Renal pelvis (tissue), 4 donors: ENCODE data around the gene RBFOX2. TPM values are rescaled to one million over a fixed set of nuclear protein-coding genes. Genes with fewer than 3 reads are reported as not detected.

Experiments used
- DNase-seq: peaks from one replicate; pipeline ENCODE4 v3.0.0-alpha.2; 2013
- polyA plus RNA-seq, 3 donors: library from polyadenylated mRNA; unstranded; fragments of 120-200 nt; gene quantifications; one replicate each; pipeline ENCODE4 v1.2.1, GENCODE V29; 2013; ENCODE audit not compliant: insufficient read length in 3 of 3

RBFOX2 gene
- polyA plus RNA-seq, 3 donors: 121 to 126 (median 125) TPM

DNA sequence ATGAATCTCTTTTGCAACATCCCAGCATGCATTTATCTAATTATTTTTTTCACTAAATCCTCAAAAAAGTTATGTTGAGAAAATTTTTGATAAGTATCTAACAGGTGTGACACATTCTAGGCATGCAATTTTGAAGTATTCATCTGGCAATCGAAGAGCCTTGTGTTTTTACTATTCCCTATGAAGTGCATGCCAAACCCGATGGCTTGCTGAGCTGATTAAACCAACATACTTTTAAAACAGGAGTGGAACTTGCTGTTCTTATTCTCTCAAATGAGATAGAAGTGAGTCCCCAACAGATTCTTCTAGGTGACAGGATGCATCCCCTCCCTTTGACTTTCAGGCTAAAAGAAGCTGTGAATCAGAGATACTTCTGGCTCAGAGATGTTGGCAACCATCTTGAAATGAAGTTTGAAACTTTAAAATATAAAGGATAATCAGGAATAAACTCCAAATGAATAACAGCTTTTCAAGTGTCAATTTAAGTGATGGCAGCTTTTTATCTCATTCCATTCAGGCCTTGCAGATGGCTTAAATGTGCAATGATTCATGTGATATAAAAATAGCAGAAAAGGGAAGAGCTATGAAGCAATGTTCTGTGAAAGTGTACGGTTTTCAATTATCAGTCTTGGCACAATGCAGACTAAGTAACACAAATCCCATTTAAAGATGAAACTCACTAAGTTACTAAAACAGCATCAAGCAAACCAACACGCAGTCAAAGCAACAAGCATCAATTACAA, 243.3 kb downstream of the RBFOX2 start:
- DNase-seq: no peak

DNA sequence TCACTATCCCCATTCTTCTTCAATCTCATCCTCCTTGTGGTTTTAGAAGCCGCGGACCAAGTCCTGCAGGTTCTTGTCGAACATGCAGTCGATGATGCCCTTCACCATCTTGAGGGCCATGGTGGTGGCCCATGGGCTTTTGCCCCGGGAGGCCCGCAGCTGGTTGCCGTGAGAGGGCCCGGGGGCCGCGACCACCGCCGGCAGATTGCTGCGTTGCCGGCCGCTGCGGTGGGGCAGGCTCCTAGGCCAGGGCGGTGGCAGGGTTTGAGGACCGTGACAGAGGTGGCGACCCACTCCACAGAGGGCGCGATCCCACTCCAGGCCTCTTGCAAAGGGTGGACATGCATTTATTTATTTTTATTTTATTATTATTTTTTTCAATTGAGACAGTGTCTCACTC, 244.0 kb downstream of the RBFOX2 start:
- DNase-seq: no peak

- no peak for DNase-seq
Observed at GRCh38 chr22:35783943-35784614, 244.5 kb downstream of the RBFOX2 start.

GRCh38 chr22:35782504-35782903, 246.1 kb downstream of the RBFOX2 start:
- no peak for DNase-seq

GRCh38 chr22:35781898-35782297, 246.7 kb downstream of the RBFOX2 start:
- DNase-seq: no peak

DNA sequence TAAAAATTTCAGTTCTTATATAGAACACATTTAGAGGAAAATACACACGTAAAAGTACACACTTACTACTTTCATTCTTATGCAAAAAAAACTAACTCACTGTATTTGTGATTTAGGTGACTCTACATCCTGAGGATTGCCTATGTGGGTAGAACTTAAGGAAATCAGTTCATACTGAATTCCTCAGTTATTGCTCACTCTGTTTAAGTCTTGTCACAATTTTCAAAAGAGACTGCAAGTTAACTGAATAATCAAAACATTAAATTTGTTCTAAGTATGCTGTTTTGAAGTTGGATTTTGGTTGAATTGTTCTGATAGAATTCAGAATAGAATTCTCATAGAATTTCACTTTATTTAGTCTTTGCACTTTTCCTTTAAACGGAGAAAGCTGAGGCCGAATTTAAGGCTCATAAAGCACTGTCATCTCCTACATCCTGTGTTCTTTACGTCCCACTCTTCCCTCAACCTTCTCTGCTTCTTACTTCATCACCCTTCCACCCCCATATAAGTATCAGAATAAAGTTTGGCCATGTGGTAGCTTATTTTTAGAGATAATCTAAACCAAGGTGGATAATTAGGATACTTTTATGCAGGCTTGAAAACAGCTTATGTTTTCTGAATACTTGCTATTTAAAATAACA, 251.2 kb downstream of the RBFOX2 start:
- DNase-seq: no peak

DNA sequence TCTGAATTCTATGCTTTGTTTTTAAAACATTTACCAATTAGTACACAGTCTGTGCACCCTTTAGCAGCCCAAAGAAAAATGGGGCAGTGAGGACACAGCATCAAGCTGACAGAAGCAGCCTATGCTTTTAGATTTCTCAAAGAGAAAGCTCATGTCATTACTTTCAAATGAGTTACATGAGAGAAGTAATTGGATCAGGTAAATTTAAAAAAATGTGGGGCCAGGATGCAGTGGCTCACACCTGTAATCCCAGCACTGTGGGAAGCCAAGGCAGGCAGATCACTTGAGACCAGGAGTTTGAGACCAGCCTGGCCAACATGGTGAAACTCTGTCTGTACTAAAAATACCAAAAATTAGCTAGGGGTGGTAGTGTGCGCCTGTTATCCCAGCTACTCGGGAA, 253.3 kb downstream of the RBFOX2 start:
- no peak for DNase-seq

DNA sequence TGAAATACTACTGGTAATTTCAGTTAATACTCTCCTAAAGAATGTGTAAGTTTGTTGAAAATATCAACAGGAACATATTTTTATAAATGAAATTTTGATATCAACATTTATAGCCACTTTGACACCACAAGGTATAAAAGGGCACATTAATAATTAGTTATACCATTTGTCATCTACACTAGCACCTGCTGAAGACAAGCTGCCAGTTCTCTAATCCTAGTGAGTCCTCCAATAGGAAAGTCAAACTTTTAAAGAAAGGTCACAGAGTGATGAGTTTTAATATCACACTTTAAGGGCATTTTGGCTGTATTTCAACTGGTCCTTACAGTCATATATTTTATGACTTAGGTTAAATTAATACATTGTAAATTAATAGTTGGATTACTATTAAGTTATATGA, 258.6 kb downstream of the RBFOX2 start:
- no peak for DNase-seq

- no peak for DNase-seq
Observed at GRCh38 chr22:35766654-35767580, 261.7 kb downstream of the RBFOX2 start.

DNA sequence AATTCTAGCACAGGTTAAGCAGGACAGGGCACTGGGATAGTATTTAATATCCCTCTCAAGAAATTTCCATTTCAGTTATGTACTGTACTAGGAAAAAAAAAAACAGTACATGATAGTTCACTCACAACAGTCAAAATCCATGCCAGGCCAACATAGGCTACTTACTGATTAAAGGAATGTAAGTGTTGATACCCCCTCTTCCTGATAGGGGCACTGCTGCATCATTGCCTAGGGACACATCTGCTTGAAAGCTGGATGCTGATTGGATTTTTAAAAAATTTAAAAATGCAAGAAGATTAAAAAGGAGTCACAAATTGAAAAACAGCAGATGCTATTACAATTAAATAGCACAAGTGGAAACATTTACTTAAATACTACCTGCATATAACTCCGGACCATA, 267.6 kb downstream of the RBFOX2 start:
- DNase-seq: no peak

- DNase-seq: no peak
Observed at GRCh38 chr22:35758394-35758793, 270.2 kb downstream of the RBFOX2 start.

DNA sequence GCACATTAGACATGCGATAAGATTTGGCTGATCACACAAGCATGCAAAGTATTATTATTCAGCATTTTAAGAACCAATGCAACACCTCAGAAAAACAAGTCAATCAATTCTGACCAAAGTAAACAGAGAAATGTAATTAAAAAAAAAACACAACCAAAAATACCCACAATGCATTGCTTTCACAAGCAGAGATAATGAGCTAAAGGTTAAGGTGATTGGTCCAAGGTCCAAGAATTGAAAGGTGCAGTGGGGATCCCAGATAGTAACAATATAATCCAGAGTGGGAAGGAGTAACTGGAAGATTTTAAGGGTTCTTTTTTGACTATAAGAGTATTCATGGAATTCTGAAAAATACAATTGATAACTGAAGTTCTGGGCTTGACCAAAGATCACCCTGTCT, 271.9 kb downstream of the RBFOX2 start:
- no peak for DNase-seq

- DNase-seq: no peak
Observed at GRCh38 chr22:35754761-35755160, 273.9 kb downstream of the RBFOX2 start.

DNA sequence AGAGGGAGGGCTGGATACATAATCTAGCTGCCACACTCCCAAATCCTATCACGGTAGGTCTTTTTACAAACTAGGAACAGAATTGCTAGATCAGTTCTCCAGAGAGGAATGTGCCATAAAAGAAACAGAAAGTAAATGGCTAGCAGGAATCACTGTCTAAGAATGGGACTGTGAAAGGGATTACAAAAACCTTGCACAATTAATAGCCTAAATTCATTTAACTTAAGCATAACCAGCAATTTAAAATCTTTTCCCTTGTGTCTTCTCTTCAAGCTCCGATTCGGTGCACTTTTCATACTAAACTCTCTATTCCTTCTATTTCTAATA, 275.8 kb downstream of the RBFOX2 start:
- no peak for DNase-seq

GRCh38 chr22:35752006-35752862, 276.4 kb downstream of the RBFOX2 start:
- no peak for DNase-seq

DNA sequence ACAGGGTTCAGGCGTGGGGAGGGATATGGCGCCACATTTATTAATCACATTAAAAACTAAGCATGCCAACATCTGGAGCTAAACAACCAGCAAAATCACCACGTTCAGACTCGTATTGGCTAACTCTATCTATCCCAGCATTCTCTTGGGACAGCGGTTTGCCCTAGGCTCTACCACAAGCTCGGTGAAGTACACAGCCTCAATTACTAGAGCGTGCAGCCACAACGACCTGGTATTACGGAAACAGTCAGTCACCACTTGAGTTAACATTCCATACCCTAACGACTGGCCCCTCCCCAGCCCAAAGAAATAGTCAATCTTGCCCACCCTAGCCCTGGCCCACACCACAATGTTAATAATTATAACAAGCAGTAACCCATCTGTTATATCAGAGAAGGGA, 278.8 kb downstream of the RBFOX2 start:
- DNase-seq: peak; percentile 45

- DNase-seq: no peak
Observed at GRCh38 chr22:35746946-35747703, 281.5 kb downstream of the RBFOX2 start.

GRCh38 chr22:35746248-35746647, 282.4 kb downstream of the RBFOX2 start:
- no peak for DNase-seq

DNA sequence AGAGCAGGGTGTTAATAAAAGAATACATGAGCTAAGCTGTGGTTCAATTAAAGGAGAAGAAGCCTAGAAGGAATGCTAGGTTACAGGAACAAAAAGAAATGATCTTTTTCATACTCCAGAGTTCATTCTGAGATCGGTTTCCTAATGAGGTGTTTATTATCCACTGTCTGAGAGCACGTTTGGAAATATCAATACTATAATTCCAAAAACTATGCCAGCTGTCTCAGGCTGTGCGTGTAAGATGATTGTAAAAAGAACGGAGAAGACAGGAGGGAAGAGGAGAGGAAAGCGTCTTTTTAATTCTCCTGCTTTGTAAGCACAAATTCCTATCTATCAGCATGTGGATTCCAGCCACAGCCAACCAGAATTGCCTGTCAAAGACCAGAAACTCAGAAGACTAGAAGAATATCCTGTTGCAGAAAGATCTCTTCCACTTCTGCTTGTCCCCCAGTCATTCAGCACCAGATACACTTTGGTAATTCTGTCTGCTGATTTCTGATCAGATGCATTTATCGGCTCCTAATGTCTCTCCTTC, 285.2 kb downstream of the RBFOX2 start:
- DNase-seq: no peak
